Measurements from ENCODE around the gene MEGF11.

Gene MEGF11

GRCh38 chr15:66096688-66097058 lies 156.9 kb downstream of the MEGF11 start:
- TF ChIP-seq POLR2A (IDR thresholded peaks at IDR 0.05; ENCODE audit: low read depth, low read length) = no peak
- TF ChIP-seq POLR2AphosphoS5 (IDR thresholded peaks at IDR 0.05; ENCODE audit: low read depth, low read length) = no peak
- no peak for TF ChIP-seq POU2F2 (IDR thresholded peaks at IDR 0.05; ENCODE audit: low read depth, low read length)
- no peak for DNase-seq (ENCODE audit: insufficient read length, low spot score)
- no peak for FAIRE-seq

GRCh38 chr15:66095871-66096687 lies 157.5 kb downstream of the MEGF11 start:
- FAIRE-seq (no peak), DNase-seq (ENCODE audit: insufficient read length, low spot score) (no peak)
- no peak for TF ChIP-seq TAF1 (IDR thresholded peaks at IDR 0.05; ENCODE audit: low read depth, low read length)
- TF ChIP-seq PAX5 (IDR thresholded peaks at IDR 0.05; ENCODE audit: insufficient read depth, low read length, severe bottlenecking) = no peak
- no peak for TF ChIP-seq POLR2AphosphoS5 (IDR thresholded peaks at IDR 0.05; ENCODE audit: low read depth, low read length)
- TF ChIP-seq SPI1 (IDR thresholded peaks at IDR 0.05; ENCODE audit: low read depth, low read length) = no peak
- no peak for TF ChIP-seq POU2F2 (IDR thresholded peaks at IDR 0.05; ENCODE audit: low read depth, low read length)
- no peak for TF ChIP-seq POLR2A (IDR thresholded peaks at IDR 0.05; ENCODE audit: low read depth, low read length)

GRCh38 chr15:66094331-66094730 lies 159.2 kb downstream of the MEGF11 start:
- TF ChIP-seq POU2F2 (IDR thresholded peaks at IDR 0.05; ENCODE audit: low read depth, low read length) (no peak), POLR2AphosphoS5 (IDR thresholded peaks at IDR 0.05; ENCODE audit: low read depth, low read length) (no peak), PAX5 (IDR thresholded peaks at IDR 0.05; ENCODE audit: insufficient read depth, low read length, severe bottlenecking) (no peak), POLR2A (IDR thresholded peaks at IDR 0.05; ENCODE audit: low read depth, low read length) (no peak), SPI1 (IDR thresholded peaks at IDR 0.05; ENCODE audit: low read depth, low read length) (no peak), TAF1 (IDR thresholded peaks at IDR 0.05; ENCODE audit: low read depth, low read length) (no peak)
- FAIRE-seq (no peak), DNase-seq (ENCODE audit: insufficient read length, low spot score) (no peak)

- no peak for DNase-seq (ENCODE audit: insufficient read length, low spot score)
- FAIRE-seq = no peak
- TF ChIP-seq POLR2AphosphoS5 (IDR thresholded peaks at IDR 0.05; ENCODE audit: low read depth, low read length) = no peak
- no peak for TF ChIP-seq POU2F2 (IDR thresholded peaks at IDR 0.05; ENCODE audit: low read depth, low read length)
- TF ChIP-seq SPI1 (IDR thresholded peaks at IDR 0.05; ENCODE audit: low read depth, low read length) = no peak
Observed at GRCh38 chr15:66092053-66093016, 161.2 kb downstream of the MEGF11 start.

- TF ChIP-seq POLR2A (IDR thresholded peaks at IDR 0.05; ENCODE audit: low read depth, low read length) = no peak
- no peak for TF ChIP-seq SPI1 (IDR thresholded peaks at IDR 0.05; ENCODE audit: low read depth, low read length)
- TF ChIP-seq POLR2AphosphoS5 (IDR thresholded peaks at IDR 0.05; ENCODE audit: low read depth, low read length) = no peak
- TF ChIP-seq TAF1 (IDR thresholded peaks at IDR 0.05; ENCODE audit: low read depth, low read length) = no peak
- TF ChIP-seq POU2F2 (IDR thresholded peaks at IDR 0.05; ENCODE audit: low read depth, low read length) = no peak
- TF ChIP-seq PAX5 (IDR thresholded peaks at IDR 0.05; ENCODE audit: insufficient read depth, low read length, severe bottlenecking) = no peak
- no peak for DNase-seq (ENCODE audit: insufficient read length, low spot score)
- FAIRE-seq = no peak
Observed at GRCh38 chr15:66089509-66089908, 164.0 kb downstream of the MEGF11 start.

GRCh38 chr15:66089049-66089448 lies 164.5 kb downstream of the MEGF11 start:
- TF ChIP-seq POU2F2 (IDR thresholded peaks at IDR 0.05; ENCODE audit: low read depth, low read length) (no peak), POLR2AphosphoS5 (IDR thresholded peaks at IDR 0.05; ENCODE audit: low read depth, low read length) (no peak), SPI1 (IDR thresholded peaks at IDR 0.05; ENCODE audit: low read depth, low read length) (no peak), POLR2A (IDR thresholded peaks at IDR 0.05; ENCODE audit: low read depth, low read length) (no peak), PAX5 (IDR thresholded peaks at IDR 0.05; ENCODE audit: insufficient read depth, low read length, severe bottlenecking) (no peak), TAF1 (IDR thresholded peaks at IDR 0.05; ENCODE audit: low read depth, low read length) (no peak)
- FAIRE-seq (no peak), DNase-seq (ENCODE audit: insufficient read length, low spot score) (no peak)

- no peak for DNase-seq (ENCODE audit: insufficient read length, low spot score)
- TF ChIP-seq SPI1 (IDR thresholded peaks at IDR 0.05; ENCODE audit: low read depth, low read length) = no peak
- TF ChIP-seq POLR2AphosphoS5 (IDR thresholded peaks at IDR 0.05; ENCODE audit: low read depth, low read length) = no peak
- TF ChIP-seq POU2F2 (IDR thresholded peaks at IDR 0.05; ENCODE audit: low read depth, low read length) = no peak
- TF ChIP-seq PAX5 (IDR thresholded peaks at IDR 0.05; ENCODE audit: insufficient read depth, low read length, severe bottlenecking) = no peak
- TF ChIP-seq POLR2A (IDR thresholded peaks at IDR 0.05; ENCODE audit: low read depth, low read length) = no peak
- no peak for TF ChIP-seq TAF1 (IDR thresholded peaks at IDR 0.05; ENCODE audit: low read depth, low read length)
- FAIRE-seq = no peak
Observed at GRCh38 chr15:66085128-66085527, 168.4 kb downstream of the MEGF11 start.

GRCh38 chr15:66084704-66085103 lies 168.8 kb downstream of the MEGF11 start:
- no peak for TF ChIP-seq PAX5 (IDR thresholded peaks at IDR 0.05; ENCODE audit: insufficient read depth, low read length, severe bottlenecking)
- no peak for TF ChIP-seq POU2F2 (IDR thresholded peaks at IDR 0.05; ENCODE audit: low read depth, low read length)
- TF ChIP-seq SPI1 (IDR thresholded peaks at IDR 0.05; ENCODE audit: low read depth, low read length) = no peak
- no peak for TF ChIP-seq TAF1 (IDR thresholded peaks at IDR 0.05; ENCODE audit: low read depth, low read length)
- TF ChIP-seq POLR2A (IDR thresholded peaks at IDR 0.05; ENCODE audit: low read depth, low read length) = no peak
- no peak for TF ChIP-seq POLR2AphosphoS5 (IDR thresholded peaks at IDR 0.05; ENCODE audit: low read depth, low read length)
- FAIRE-seq = no peak
- no peak for DNase-seq (ENCODE audit: insufficient read length, low spot score)

- TF ChIP-seq SPI1 (IDR thresholded peaks at IDR 0.05; ENCODE audit: low read depth, low read length) (no peak), POLR2A (IDR thresholded peaks at IDR 0.05; ENCODE audit: low read depth, low read length) (no peak), TAF1 (IDR thresholded peaks at IDR 0.05; ENCODE audit: low read depth, low read length) (no peak), PAX5 (IDR thresholded peaks at IDR 0.05; ENCODE audit: insufficient read depth, low read length, severe bottlenecking) (no peak), POU2F2 (IDR thresholded peaks at IDR 0.05; ENCODE audit: low read depth, low read length) (no peak), POLR2AphosphoS5 (IDR thresholded peaks at IDR 0.05; ENCODE audit: low read depth, low read length) (no peak)
- DNase-seq (ENCODE audit: insufficient read length, low spot score) (no peak), FAIRE-seq (no peak)
Observed at GRCh38 chr15:66080717-66081398, 172.7 kb downstream of the MEGF11 start.

All from GM12891 (cell line).